Mucosa of descending colon (tissue), 3 donors: ENCODE measurements around the gene BTBD9. TPM values are rescaled to one million over a fixed set of nuclear protein-coding genes. Genes with fewer than 3 reads are reported as not detected.

ENCODE experiments used
- ATAC-seq: fragments of 200-7000 bp; cut with Tn5 transposase; one replicate; pipeline ENCODE4 v1.9.1; 2020; ENCODE audit warnings: mild to moderate bottlenecking, moderate library complexity
- DNase-seq, 3 donors: peaks; one replicate each; pipeline ENCODE4 v3.0.0-alpha.2; 2020
- H3K36me3 ChIP-seq: fragments of 200-600 bp; one replicate; pipeline ENCODE4 v1.8.0; 2021; ENCODE audit warnings: low read depth, mild to moderate bottlenecking
- H3K4me1 ChIP-seq: fragments of 200-600 bp; one replicate; pipeline ENCODE4 v1.8.0; 2021; ENCODE audit warnings: low read depth, mild to moderate bottlenecking
- H3K4me3 ChIP-seq: fragments of 200-600 bp; one replicate; pipeline ENCODE4 v1.8.0; 2021; ENCODE audit warnings: mild to moderate bottlenecking
- H3K9me3 ChIP-seq: fragments of 200-600 bp; one replicate; pipeline ENCODE4 v1.8.0; 2021; ENCODE audit warnings: mild to moderate bottlenecking
- CTCF ChIP-seq: fragments of 200-600 bp; IDR thresholded peaks from one replicate; pipeline ENCODE4 v1.8.0; 2022; ENCODE audit warnings: antibody characterized with exemption, mild to moderate bottlenecking
- intact Hi-C, 2 donors: fragments of 100-400 bp; cut with DNase I in 1 of 2; cut with micrococcal nuclease in 1 of 2; formaldehyde crosslinking; loops; one replicate each; pipeline versions ENCODE4 v1.11.0 to v1.11.1; 2022; cut with DNase I, micrococcal nuclease
- total RNA-seq, 3 donors: library from RNA; stranded (reverse); fragmentation: NEBNext Ultra II Directional in 2 of 3; extraction: Animal tissue kit (Norgen Biotek cat#: 25700) in 2 of 3; gene quantifications; one replicate each; pipeline versions ENCODE4 v1.2.1 to v1.2.4, GENCODE V29; 2021 to 2023
- donor health status: DM: no; HTN: no; CAD: no; lungs with moderate emphysema.
- donor health status: DM: no; HTN: no; CAD: no.
- donor health status: DM: no; HTN: yes; CAD: no.

Gene BTBD9
- total RNA-seq, 3 donors from 2014 or later, result 22.4 to 38.8 (median 23.9) TPM

GRCh38 chr6:38170666-38171355, 468.9 kb downstream of the BTBD9 start:
- no peak for DNase-seq
- no peak for TF ChIP-seq CTCF
- no peak for ATAC-seq
- H3K4me1 ChIP-seq, result peaks cover 25% of the 10 kb centered on the region
- intact Hi-C loops, result no loop called here
- no peaks in the 10 kb centered on the region for H3K9me3 ChIP-seq
- H3K4me3 ChIP-seq, result no peak overlapping the region
- no peaks in the 10 kb centered on the region for H3K36me3 ChIP-seq

GRCh38 chr6:38169977-38170526, 469.7 kb downstream of the BTBD9 start:
- Histone ChIP-seq H3K4me3 (no peak overlapping the region), H3K36me3 (no peaks in the 10 kb centered on the region), H3K9me3 (no peaks in the 10 kb centered on the region), H3K4me1 (peaks cover 25% of the 10 kb centered on the region)
- intact Hi-C loops, result no loop called here
- TF ChIP-seq CTCF, result no peak
- DNase-seq (peak in 2 of 3 donors; percentile 67 to 70), ATAC-seq (peak; percentile 67)

GRCh38 chr6:38169221-38169976, 470.3 kb downstream of the BTBD9 start:
- ATAC-seq, result peak; percentile 4
- TF ChIP-seq CTCF, result no peak
- no peaks in the 10 kb centered on the region for H3K36me3 ChIP-seq
- H3K9me3 ChIP-seq, result no peaks in the 10 kb centered on the region
- intact Hi-C loops, result no loop called here
- no peak for DNase-seq
- peaks cover 22% of the 10 kb centered on the region for H3K4me1 ChIP-seq
- no peak overlapping the region for H3K4me3 ChIP-seq

GRCh38 chr6:38168699-38169098, 471.0 kb downstream of the BTBD9 start:
- H3K36me3 ChIP-seq, result no peaks in the 10 kb centered on the region
- peaks cover 15% of the 10 kb centered on the region for H3K4me1 ChIP-seq
- ATAC-seq, result no peak
- no peak overlapping the region for H3K4me3 ChIP-seq
- intact Hi-C loops, result no loop called here
- DNase-seq, result no peak
- no peaks in the 10 kb centered on the region for H3K9me3 ChIP-seq
- no peak for TF ChIP-seq CTCF

- no peak for ATAC-seq
- H3K36me3 ChIP-seq, result no peaks in the 10 kb centered on the region
- no peaks in the 10 kb centered on the region for H3K9me3 ChIP-seq
- H3K4me1 ChIP-seq, result peaks cover 13% of the 10 kb centered on the region
- intact Hi-C loops, result no loop called here
- H3K4me3 ChIP-seq, result no peak overlapping the region
- TF ChIP-seq CTCF, result no peak
- no peak for DNase-seq
Measured at GRCh38 chr6:38168126-38168525, 471.6 kb downstream of the BTBD9 start.
